Measurements from ENCODE around the gene ACIN1.
A peak's percentile ranks its signal among the peaks of the same experiment; 100 is the strongest.

The ACIN1 gene

GRCh38 chr14:23125933-23126524, 31.1 kb upstream of the ACIN1 start:
- no peak for DNase-seq
- in situ Hi-C loops (cut with MboI; ENCODE audit: low pct_unique_long_range_greater_than_20kb, low sequenced_read_pairs), result no loop called here

GRCh38 chr14:23125011-23125410, 30.1 kb upstream of the ACIN1 start:
- in situ Hi-C loops (cut with MboI; ENCODE audit: low pct_unique_long_range_greater_than_20kb, low sequenced_read_pairs), result no loop called here
- DNase-seq, result no peak

- in situ Hi-C loops (cut with MboI; ENCODE audit: low pct_unique_long_range_greater_than_20kb, low sequenced_read_pairs), result no loop called here
- no peak for DNase-seq
Measured at GRCh38 chr14:23124337-23124954, 29.5 kb upstream of the ACIN1 start.

GRCh38 chr14:23123419-23123818, 28.5 kb upstream of the ACIN1 start:
- no peak for DNase-seq
- in situ Hi-C loops (cut with MboI; ENCODE audit: low pct_unique_long_range_greater_than_20kb, low sequenced_read_pairs), result no loop called here

GRCh38 chr14:23122086-23122485, 27.1 kb upstream of the ACIN1 start:
- DNase-seq, result no peak
- in situ Hi-C loops (cut with MboI; ENCODE audit: low pct_unique_long_range_greater_than_20kb, low sequenced_read_pairs), result no loop called here

GRCh38 chr14:23121361-23121771, 26.4 kb upstream of the ACIN1 start:
- no peak for DNase-seq
- in situ Hi-C loops (cut with MboI; ENCODE audit: low pct_unique_long_range_greater_than_20kb, low sequenced_read_pairs), result no loop called here

GRCh38 chr14:23120541-23121251, 25.8 kb upstream of the ACIN1 start:
- peak; percentile 90 for DNase-seq
- in situ Hi-C loops (cut with MboI; ENCODE audit: low pct_unique_long_range_greater_than_20kb, low sequenced_read_pairs), result no loop called here

GRCh38 chr14:23119363-23120327, 24.7 kb upstream of the ACIN1 start:
- in situ Hi-C loops (cut with MboI; ENCODE audit: low pct_unique_long_range_greater_than_20kb, low sequenced_read_pairs), result no loop called here
- DNase-seq, result peak; percentile 83

- DNase-seq, result peak; percentile 46
- in situ Hi-C loops (cut with MboI; ENCODE audit: low pct_unique_long_range_greater_than_20kb, low sequenced_read_pairs), result no loop called here
Measured at GRCh38 chr14:23118506-23119362, 23.8 kb upstream of the ACIN1 start, which contains the start of gene CEBPE. TSS of gene CEBPE (minus strand) at chr14:23119255. CDS start at chr14:23119091, 164 bp downstream.

- no peak for DNase-seq
- in situ Hi-C loops (cut with MboI; ENCODE audit: low pct_unique_long_range_greater_than_20kb, low sequenced_read_pairs), result no loop called here
Measured at GRCh38 chr14:23117371-23118020, 22.6 kb upstream of the ACIN1 start.

- DNase-seq, result no peak
- in situ Hi-C loops (cut with MboI; ENCODE audit: low pct_unique_long_range_greater_than_20kb, low sequenced_read_pairs), result no loop called here
Measured at GRCh38 chr14:23115918-23116317, 21.0 kb upstream of the ACIN1 start.

GRCh38 chr14:23115039-23115731, 20.2 kb upstream of the ACIN1 start:
- in situ Hi-C loops (cut with MboI; ENCODE audit: low pct_unique_long_range_greater_than_20kb, low sequenced_read_pairs), result no loop called here
- DNase-seq, result peak; percentile 13

- in situ Hi-C loops (cut with MboI; ENCODE audit: low pct_unique_long_range_greater_than_20kb, low sequenced_read_pairs), result no loop called here
- DNase-seq, result no peak
Measured at GRCh38 chr14:23114669-23115038, 19.7 kb upstream of the ACIN1 start.

- no peak for DNase-seq
- in situ Hi-C loops (cut with MboI; ENCODE audit: low pct_unique_long_range_greater_than_20kb, low sequenced_read_pairs), result no loop called here
Measured at GRCh38 chr14:23114120-23114458, 19.2 kb upstream of the ACIN1 start.

- DNase-seq, result peak; percentile 13
- in situ Hi-C loops (cut with MboI; ENCODE audit: low pct_unique_long_range_greater_than_20kb, low sequenced_read_pairs), result no loop called here
Measured at GRCh38 chr14:23113431-23114119, 18.6 kb upstream of the ACIN1 start.

- in situ Hi-C loops (cut with MboI; ENCODE audit: low pct_unique_long_range_greater_than_20kb, low sequenced_read_pairs), result no loop called here
- DNase-seq, result peak; percentile 75
Measured at GRCh38 chr14:23112359-23113178, 17.6 kb upstream of the ACIN1 start.
